Vagina (tissue), 2 donors: ENCODE measurements around the gene SH3BGRL3.

ENCODE experiments used
- CTCF ChIP-seq, 3 experiments: fragments of 450-650 bp in 2 of 3; fragments of 200-600 bp in 1 of 3; sonication (generic) in 1 of 3; IDR thresholded peaks; one replicate each; pipeline ENCODE4 v1.5.1; 2017 to 2019; ENCODE audit warnings: antibody characterized with exemption in 3 of 3, mild to moderate bottlenecking in 2 of 3, moderate library complexity in 2 of 3
- POLR2A ChIP-seq, 2 donors: fragments of 450-650 bp; IDR thresholded peaks; one replicate each; pipeline ENCODE4 v1.6.1; 2017; ENCODE audit warnings: antibody characterized with exemption in 2 of 2, mild to moderate bottlenecking in 2 of 2, moderate library complexity in 2 of 2
- POLR2AphosphoS5 ChIP-seq, 2 donors: sonication (generic); formaldehyde crosslinking; IDR thresholded peaks; one replicate each; pipeline ENCODE4 v1.9.0; 2017; ENCODE audit warnings: antibody characterized with exemption in 2 of 2, mild to moderate bottlenecking in 2 of 2, low read depth in 1 of 2; ENCODE audit not compliant: insufficient read depth in 1 of 2

GRCh38 chr1:26297057-26297790 is 17.3 kb downstream of the SH3BGRL3 start:
- TF ChIP-seq CTCF (IDR thresholded peaks at IDR 0.05) (no peak), POLR2AphosphoS5 (IDR thresholded peaks at IDR 0.05; ENCODE audit: insufficient read depth in 1 of 2, low read depth in 1 of 2) (no peak), POLR2A (IDR thresholded peaks at IDR 0.05) (no peak)
